Naive thymus-derived CD8-positive, alpha-beta T cell (primary cell): Measurements from ENCODE around the gene HNRNPLL. TPM values are rescaled to one million over a fixed set of nuclear protein-coding genes. Genes with fewer than 3 reads are reported as not detected.

Experiments
- ATAC-seq, 2 donors: fragments of 150-1000 bp; cut with Tn5 transposase in 1 of 2; sonication (Bioruptor Pico), chemical (Tn5 transposase) in 1 of 2; 1 replicate in 1 of 2; 2 replicates in 1 of 2; pipeline ENCODE4 v1.10.0; 2021; ENCODE audit warnings: mild to moderate bottlenecking in 2 of 2, moderate library complexity in 2 of 2
- POLR2A ChIA-PET: fragments of 350-600 bp; sonication (Branson Sonifier 250); formaldehyde crosslinking; loops from one replicate; lab custom pipeline; 2021; ENCODE audit warnings: antibody characterized with exemption; lab: Charles Lee
- DNase-seq, 10 donors: peaks; one replicate each; pipeline versions ENCODE4 v3.0.0 to v3.0.0-alpha.2; 2020 to 2022
- H3K27ac Mint-ChIP-seq, 10 donors: one replicate each; pipeline ENCODE4 v1.8.0; 2020 to 2022; ENCODE audit warnings: mild to moderate bottlenecking in 10 of 10, mixed read lengths in 10 of 10, moderate library complexity in 4 of 10, inconsistent platforms in 1 of 10
- H3K27me3 Mint-ChIP-seq, 5 donors: one replicate each; pipeline ENCODE4 v1.8.0; 2021 to 2022; ENCODE audit warnings: mixed read lengths in 5 of 5
- H3K36me3 Mint-ChIP-seq, 3 donors: one replicate each; pipeline ENCODE4 v1.8.0; 2020 to 2022; ENCODE audit warnings: mixed read lengths in 3 of 3, mild to moderate bottlenecking in 2 of 3, inconsistent platforms in 1 of 3
- H3K4me1 Mint-ChIP-seq, 4 donors: one replicate each; pipeline ENCODE4 v1.8.0; 2021 to 2022; ENCODE audit warnings: mixed read lengths in 4 of 4
- H3K4me3 Mint-ChIP-seq, 10 donors: one replicate each; pipeline ENCODE4 v1.8.0; 2020 to 2022; ENCODE audit warnings: mild to moderate bottlenecking in 10 of 10, mixed read lengths in 10 of 10, moderate library complexity in 6 of 10, inconsistent platforms in 1 of 10
- H3K9me3 Mint-ChIP-seq, 9 donors: one replicate each; pipeline ENCODE4 v1.8.0; 2020 to 2022; ENCODE audit warnings: mixed read lengths in 9 of 9, mild to moderate bottlenecking in 3 of 9, inconsistent platforms in 1 of 9, moderate library complexity in 1 of 9
- polyA plus RNA-seq, 3 donors: library from polyadenylated mRNA; unstranded; fragments of 300-500 nt; fragmentation: Illumina TruSeq; gene quantifications; one replicate each; pipeline ENCODE4 v1.2.3, GENCODE V29; 2021
- total RNA-seq, 8 experiments: library from RNA in 2 of 8; stranded (reverse) in 2 of 8; gene quantifications; one replicate each; pipeline ENCODE4 v1.2.3 and lab custom pipeline; 2021 to 2026

Gene HNRNPLL
- total and polyA plus RNA-seq, 5 experiments from 2014 or later = 8.0 to 20.2 (median 13.1) TPM

DNA sequence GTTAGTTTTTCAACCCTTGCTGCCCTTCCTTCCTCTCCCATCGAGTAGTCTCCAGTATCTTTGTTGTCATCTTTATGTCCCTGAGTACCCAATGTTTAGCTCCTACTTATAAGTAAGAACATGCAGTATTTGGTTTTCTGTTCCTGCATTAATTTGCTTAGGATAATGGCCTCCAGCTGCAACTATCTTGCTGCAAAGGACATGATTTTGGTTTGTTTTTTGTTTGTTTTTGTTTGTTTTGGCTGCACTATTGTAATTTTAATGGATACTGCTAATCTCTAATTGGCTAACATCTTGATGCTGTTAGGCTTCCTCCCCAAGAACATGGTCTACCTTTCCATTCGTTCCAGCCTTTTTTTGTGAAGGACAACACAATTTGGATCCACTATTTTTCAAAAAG is 31.2 kb upstream of the HNRNPLL start:
- Mint-ChIP-seq H3K9me3 (peaks cover 0 to 8% (median 0%) of the 10 kb centered on the region in 9 donors), H3K27ac (no peak overlapping the region), H3K36me3 (no peaks in the 10 kb centered on the region), H3K27me3 (peaks cover 0 to 2% (median 0%) of the 10 kb centered on the region in 5 donors), H3K4me3 (no peak overlapping the region), H3K4me1 (peaks cover 0 to 12% (median 4%) of the 10 kb centered on the region in 4 donors)
- POLR2A ChIA-PET = no interaction called here
- DNase-seq (no peak), ATAC-seq (no peak)

DNA sequence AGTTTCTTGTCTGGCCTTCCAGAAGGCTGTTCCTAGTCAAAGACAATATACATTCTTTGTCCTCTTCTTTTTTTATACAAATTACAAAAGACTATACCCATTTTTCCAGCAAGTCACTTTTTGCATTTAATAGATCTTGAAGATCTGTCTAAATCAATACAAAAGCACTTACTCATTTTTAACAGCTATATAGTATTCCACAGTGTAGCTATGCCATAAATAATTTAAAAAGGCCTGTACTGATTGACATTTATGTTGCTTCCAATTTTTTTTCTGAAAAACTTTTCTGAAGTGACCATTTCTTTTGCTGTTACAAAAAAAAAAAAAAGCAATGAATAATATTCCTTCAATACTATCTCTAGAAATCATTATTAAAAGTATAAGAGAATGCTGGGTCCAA is 30.3 kb upstream of the HNRNPLL start:
- Mint-ChIP-seq H3K27ac (no peak overlapping the region), H3K27me3 (peaks cover 0 to 2% (median 0%) of the 10 kb centered on the region in 5 donors), H3K9me3 (peaks cover 0 to 8% (median 0%) of the 10 kb centered on the region in 9 donors), H3K4me3 (no peak overlapping the region), H3K36me3 (no peaks in the 10 kb centered on the region), H3K4me1 (peaks cover 0 to 12% (median 4%) of the 10 kb centered on the region in 4 donors)
- POLR2A ChIA-PET = no interaction called here
- DNase-seq = no peak
- ATAC-seq = no peak

DNA sequence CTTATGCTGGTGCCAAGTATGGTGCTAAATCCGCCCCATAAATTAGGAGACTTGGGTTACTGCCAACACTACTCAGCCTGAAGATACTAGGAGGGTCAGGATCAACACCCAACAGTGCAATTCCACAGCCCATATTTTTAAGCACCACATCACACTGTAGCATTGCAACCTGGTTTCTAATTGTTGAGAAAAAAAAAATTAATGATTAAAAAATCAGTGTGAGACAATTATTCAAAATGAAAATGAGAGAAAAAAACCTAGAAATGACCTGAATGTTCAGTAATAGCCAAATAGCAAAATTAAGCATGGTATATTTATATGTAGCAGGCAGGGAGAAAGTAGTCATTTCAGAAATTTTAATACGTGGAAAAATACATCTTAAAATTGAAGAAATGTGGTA is 29.2 kb upstream of the HNRNPLL start:
- H3K36me3 Mint-ChIP-seq = no peaks in the 10 kb centered on the region
- no peak for DNase-seq
- ATAC-seq = no peak
- no peak overlapping the region for H3K4me3 Mint-ChIP-seq
- H3K4me1 Mint-ChIP-seq = peaks cover 4 to 14% (median 7%) of the 10 kb centered on the region in 4 donors
- H3K27me3 Mint-ChIP-seq = peaks cover 0 to 3% (median 0%) of the 10 kb centered on the region in 5 donors
- peaks cover 0 to 8% (median 0%) of the 10 kb centered on the region in 9 donors for H3K9me3 Mint-ChIP-seq
- H3K27ac Mint-ChIP-seq = no peak overlapping the region
- POLR2A ChIA-PET = no interaction called here

DNA sequence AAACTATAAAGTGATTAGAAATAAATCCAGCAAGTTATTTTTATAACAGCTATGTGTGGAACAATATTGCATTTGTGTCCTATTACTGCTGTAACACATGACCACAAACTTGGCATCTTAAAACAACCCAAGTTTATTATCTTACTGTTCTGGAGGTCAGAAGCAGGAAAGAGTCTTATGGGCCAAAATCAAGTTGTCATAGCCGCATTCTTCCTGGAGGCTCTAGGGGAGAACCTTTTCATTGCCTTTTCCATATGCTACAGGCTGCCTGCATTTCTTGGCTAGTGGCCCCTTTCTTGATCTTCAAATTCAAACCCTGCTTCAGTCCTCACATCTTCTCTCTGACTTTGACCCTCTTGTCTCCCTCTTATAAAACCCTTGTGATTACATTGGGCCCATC is 27.0 kb upstream of the HNRNPLL start:
- Mint-ChIP-seq H3K4me1 (peaks cover 8 to 24% (median 19%) of the 10 kb centered on the region in 4 donors), H3K27me3 (peaks cover 0 to 7% (median 0%) of the 10 kb centered on the region in 5 donors), H3K9me3 (peaks cover 0 to 8% (median 0%) of the 10 kb centered on the region in 9 donors), H3K27ac (no peak overlapping the region), H3K4me3 (no peak overlapping the region), H3K36me3 (no peaks in the 10 kb centered on the region)
- POLR2A ChIA-PET = no interaction called here
- no peak for ATAC-seq
- DNase-seq = no peak

DNA sequence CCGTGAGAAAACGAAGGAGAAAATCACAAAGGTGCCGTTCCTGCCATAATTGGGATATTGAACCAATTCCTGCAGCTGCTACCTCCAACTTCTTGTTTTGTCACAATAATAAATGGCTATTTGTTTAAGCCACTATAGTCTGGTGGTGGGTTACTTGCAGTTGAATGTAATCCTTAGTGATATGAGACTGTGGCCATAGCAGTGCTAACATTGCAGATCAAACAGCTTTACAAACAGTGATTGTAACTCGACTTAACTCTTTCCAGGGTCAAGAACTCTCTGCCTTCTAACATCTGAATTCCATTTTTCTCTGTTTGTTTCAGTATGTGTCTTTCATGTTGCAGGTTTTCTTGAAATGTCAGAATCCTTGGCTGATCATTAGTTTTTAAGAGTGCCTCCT is 24.7 kb upstream of the HNRNPLL start:
- peaks cover 0 to 7% (median 0%) of the 10 kb centered on the region in 5 donors for H3K27me3 Mint-ChIP-seq
- POLR2A ChIA-PET = no interaction called here
- H3K36me3 Mint-ChIP-seq = no peaks in the 10 kb centered on the region
- no peak overlapping the region for H3K4me3 Mint-ChIP-seq
- ATAC-seq = no peak
- no peak for DNase-seq
- peaks cover 0 to 8% (median 0%) of the 10 kb centered on the region in 9 donors for H3K9me3 Mint-ChIP-seq
- H3K4me1 Mint-ChIP-seq = peaks cover 6 to 18% (median 15%) of the 10 kb centered on the region in 4 donors
- peak overlapping the region in 2 of 10 donors; percentile 26 to 31 for H3K27ac Mint-ChIP-seq

DNA sequence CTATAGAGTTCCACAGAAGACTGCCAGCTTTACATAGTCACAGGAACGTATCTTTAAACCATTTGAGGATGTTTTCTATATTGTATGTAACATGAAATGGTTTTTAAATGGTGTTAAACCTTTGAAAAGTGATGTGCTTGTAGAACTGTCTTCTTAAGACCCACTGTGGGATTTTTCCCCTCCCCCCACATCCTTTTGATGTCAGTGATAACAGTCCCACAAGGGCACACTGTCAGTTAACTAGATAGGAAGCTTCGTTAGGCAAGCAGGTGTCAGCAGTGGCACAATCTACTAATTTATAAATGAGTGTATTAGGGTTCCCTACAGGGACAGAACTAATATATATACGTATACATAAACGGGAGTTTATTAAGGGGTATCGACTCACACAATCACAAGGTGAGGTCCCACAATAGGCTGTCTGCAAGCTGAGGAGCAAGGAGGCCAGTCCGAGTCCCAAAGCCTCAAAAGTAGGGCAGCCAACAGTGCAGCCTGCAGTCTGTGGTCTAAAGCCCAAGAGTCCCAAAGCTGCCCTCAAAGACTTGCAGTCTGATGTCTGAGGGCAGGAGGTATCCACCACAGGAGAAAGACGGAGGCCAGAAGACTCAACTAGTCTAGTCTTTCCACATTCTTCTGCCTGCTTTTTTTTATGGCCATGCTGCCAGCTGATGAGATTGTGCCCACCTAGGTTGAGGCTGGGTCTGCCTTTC is 23.8 kb upstream of the HNRNPLL start:
- POLR2A ChIA-PET = interaction anchor here (0.6 kb wide), 1 partner anchor 1307 kb away, joined by 5 read pairs; no protein-coding TSS in a partner anchor
- Mint-ChIP-seq H3K4me1 (peaks cover 6 to 18% (median 15%) of the 10 kb centered on the region in 4 donors), H3K4me3 (peak overlapping the region in 3 of 10 donors; percentile 7 to 28 (median 10)), H3K27me3 (peaks cover 0 to 7% (median 0%) of the 10 kb centered on the region in 5 donors), H3K9me3 (peaks cover 0 to 8% (median 0%) of the 10 kb centered on the region in 9 donors), H3K36me3 (no peaks in the 10 kb centered on the region), H3K27ac (peak overlapping the region in 5 of 10 donors; percentile 9 to 71 (median 37))
- ATAC-seq (peak; percentile 62 to 73), DNase-seq (peak in 7 of 10 donors; percentile 3 to 66 (median 40))

DNA sequence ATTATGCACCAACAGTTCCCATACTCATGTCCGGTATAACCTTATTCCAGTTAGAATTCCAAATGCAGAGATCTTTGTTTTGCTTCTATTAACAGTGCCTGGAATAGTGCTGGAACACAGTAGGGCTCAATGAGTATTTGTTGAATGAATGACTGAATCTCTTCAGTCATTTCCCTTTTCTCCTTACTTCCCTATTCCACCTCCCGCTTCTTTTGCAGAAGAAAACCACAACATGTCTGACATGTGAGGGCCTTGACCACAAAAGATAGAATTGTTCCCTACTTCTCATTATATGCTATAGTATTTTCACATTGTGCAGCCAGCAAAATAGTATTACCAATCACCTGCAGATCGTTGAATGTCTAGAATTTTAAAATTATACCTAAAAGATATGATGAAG is 19.5 kb upstream of the HNRNPLL start:
- Mint-ChIP-seq H3K4me3 (no peak overlapping the region), H3K27me3 (peaks cover 0 to 10% (median 1%) of the 10 kb centered on the region in 5 donors), H3K27ac (no peak overlapping the region), H3K9me3 (no peaks in the 10 kb centered on the region), H3K4me1 (peaks cover 6 to 20% (median 14%) of the 10 kb centered on the region in 4 donors), H3K36me3 (no peaks in the 10 kb centered on the region)
- DNase-seq (no peak), ATAC-seq (no peak)
- POLR2A ChIA-PET = no interaction called here

DNA sequence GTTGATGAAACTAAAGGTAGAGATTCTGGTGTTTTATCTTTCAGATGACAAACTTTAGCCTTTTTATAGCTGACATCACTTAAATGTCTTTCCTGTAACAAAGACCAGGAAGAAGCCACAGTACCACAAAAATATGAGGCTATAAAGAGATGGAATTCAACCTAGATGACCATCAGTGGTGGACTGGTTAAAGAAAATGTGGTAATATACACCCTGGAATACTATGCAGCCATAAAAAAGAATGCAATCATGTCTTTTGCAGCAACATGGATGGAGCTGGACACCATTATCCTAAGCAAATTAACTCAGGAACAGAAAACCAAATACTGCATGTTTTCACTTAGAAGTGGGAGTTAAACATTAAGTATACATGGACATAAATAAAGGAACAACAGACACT is 18.3 kb upstream of the HNRNPLL start:
- H3K36me3 Mint-ChIP-seq = no peaks in the 10 kb centered on the region
- peaks cover 0 to 14% (median 1%) of the 10 kb centered on the region in 5 donors for H3K27me3 Mint-ChIP-seq
- POLR2A ChIA-PET = no interaction called here
- no peak overlapping the region for H3K4me3 Mint-ChIP-seq
- DNase-seq (no peak), ATAC-seq (no peak)
- no peaks in the 10 kb centered on the region for H3K9me3 Mint-ChIP-seq
- no peak overlapping the region for H3K27ac Mint-ChIP-seq
- peaks cover 0 to 9% (median 2%) of the 10 kb centered on the region in 4 donors for H3K4me1 Mint-ChIP-seq

DNA sequence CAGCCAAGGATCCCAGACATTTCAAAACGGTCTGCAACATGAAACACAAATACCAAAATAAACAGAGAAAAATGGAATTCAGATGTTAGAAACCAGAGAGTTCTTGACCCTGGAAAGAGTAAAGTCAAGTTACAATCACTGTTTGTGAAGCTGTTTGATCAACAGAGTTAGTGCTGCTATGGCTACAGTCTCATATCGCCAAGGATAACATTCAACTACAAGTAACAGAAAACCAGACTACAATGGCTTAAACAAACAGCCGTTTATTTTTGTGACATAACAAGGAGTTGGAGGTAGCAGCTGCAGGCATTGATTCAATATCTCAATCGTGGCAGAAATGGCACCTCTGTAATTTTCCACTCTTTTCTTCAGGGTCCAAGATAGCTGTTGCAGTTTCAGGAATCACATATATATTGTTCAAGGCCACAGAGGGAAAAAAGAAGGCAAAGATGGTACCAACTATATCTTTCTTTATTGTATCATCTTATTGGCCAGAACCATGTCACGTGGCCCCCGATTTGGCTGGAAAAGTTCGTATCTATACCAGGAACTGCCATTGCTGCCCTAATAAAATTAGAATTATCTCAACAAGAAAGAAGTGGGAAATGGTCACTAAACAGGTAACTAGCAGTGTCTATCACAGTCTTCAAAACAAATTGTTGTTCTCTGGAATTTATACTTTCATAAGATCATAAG is 17.7 kb upstream of the HNRNPLL start:
- ATAC-seq (no peak), DNase-seq (no peak)
- Mint-ChIP-seq H3K27me3 (peaks cover 0 to 17% (median 1%) of the 10 kb centered on the region in 5 donors), H3K4me1 (peaks cover 0 to 9% (median 0%) of the 10 kb centered on the region in 4 donors), H3K9me3 (no peaks in the 10 kb centered on the region), H3K36me3 (no peaks in the 10 kb centered on the region), H3K27ac (no peak overlapping the region), H3K4me3 (no peak overlapping the region)
- POLR2A ChIA-PET = no interaction called here

DNA sequence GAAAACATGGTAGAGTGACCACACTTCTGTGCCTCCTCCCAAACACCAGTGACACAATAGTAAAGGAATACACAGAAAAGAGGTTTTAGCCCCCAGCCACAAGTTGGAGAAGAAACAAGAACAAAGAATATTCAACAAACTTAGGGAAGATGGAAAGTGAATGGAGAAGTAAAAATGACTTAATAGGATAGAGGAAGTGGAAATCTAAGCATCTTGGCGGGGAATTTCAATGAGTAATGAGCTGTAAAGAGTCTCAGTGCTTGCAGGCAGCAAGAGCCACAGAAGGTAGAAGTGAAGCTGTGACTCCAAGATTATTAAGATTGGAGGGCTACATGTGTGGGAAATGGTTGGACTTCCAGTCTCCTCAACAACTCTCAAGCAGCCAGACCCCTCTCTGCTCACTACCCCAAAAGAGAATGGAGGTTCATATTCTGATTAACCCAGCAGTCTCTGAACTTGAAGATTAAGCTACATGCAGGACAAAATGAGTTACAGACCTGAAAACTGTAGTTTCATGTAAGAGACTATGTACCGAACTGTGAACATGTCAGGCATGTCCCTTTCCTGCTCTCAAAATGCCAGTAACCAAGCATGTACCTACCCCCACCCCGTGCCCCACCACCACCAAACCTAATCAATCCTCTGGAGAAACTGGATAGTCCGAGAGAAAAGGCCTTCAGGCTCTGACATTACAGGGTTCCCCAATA is 16.9 kb upstream of the HNRNPLL start:
- Mint-ChIP-seq H3K36me3 (no peaks in the 10 kb centered on the region), H3K4me3 (no peak overlapping the region), H3K27me3 (peaks cover 0 to 19% (median 1%) of the 10 kb centered on the region in 5 donors), H3K4me1 (peaks cover 0 to 7% (median 0%) of the 10 kb centered on the region in 4 donors), H3K27ac (no peak overlapping the region), H3K9me3 (no peaks in the 10 kb centered on the region)
- POLR2A ChIA-PET = no interaction called here
- ATAC-seq (no peak), DNase-seq (no peak)

DNA sequence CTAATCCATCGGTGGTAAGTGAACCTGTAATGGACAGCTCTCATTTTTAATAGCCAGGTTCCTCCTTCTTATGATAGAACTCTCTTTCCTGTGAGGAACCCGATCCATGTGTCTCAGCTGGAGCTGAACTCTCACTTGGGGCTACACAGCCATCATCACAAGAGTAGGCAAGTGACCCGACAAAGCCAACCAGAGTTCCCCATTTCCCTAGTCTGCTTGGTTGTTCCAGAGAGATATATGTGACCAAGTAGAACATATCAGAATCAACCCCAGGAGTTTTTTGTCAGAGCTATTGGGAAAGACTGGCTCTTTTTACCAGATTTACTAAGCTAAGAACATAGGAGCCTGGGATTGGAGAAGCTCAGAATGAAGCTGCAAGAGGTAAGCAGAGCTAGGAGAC is 14.6 kb upstream of the HNRNPLL start:
- ATAC-seq (no peak), DNase-seq (no peak)
- no peaks in the 10 kb centered on the region for H3K9me3 Mint-ChIP-seq
- no peak overlapping the region for H3K4me3 Mint-ChIP-seq
- peaks cover 0 to 9% (median 0%) of the 10 kb centered on the region in 4 donors for H3K4me1 Mint-ChIP-seq
- H3K27ac Mint-ChIP-seq = no peak overlapping the region
- peaks cover 0 to 29% (median 3%) of the 10 kb centered on the region in 5 donors for H3K27me3 Mint-ChIP-seq
- POLR2A ChIA-PET = no interaction called here
- H3K36me3 Mint-ChIP-seq = no peaks in the 10 kb centered on the region

DNA sequence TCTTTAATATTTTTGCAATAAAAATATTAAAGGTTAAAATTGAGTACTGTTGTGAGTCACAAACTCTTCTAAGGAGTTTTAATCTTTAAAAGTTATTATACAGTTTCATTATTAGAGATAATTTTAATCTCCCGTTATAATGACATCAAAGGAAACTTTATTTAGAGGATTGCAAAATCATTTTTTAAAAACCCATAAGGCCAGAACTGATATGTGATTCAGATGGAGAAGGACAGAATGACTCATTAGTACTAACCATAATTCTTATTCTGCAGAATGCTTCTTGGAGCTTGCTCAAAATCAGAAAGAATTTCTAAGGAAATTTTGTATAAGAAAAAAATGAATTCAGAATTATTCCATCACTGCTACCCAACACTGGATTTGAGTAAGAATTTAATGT is 12.5 kb upstream of the HNRNPLL start:
- Mint-ChIP-seq H3K27ac (no peak overlapping the region), H3K9me3 (no peaks in the 10 kb centered on the region), H3K4me3 (no peak overlapping the region), H3K36me3 (no peaks in the 10 kb centered on the region), H3K4me1 (peaks cover 0 to 14% (median 0%) of the 10 kb centered on the region in 4 donors), H3K27me3 (peaks cover 0 to 32% (median 3%) of the 10 kb centered on the region in 5 donors)
- no peak for ATAC-seq
- POLR2A ChIA-PET = no interaction called here
- DNase-seq = no peak
